Activated gamma-delta T cell treated with Interleukin-2 at 50 U/mL for 16 hours (primary cell): ENCODE measurements around the gene CEMIP2.

Experiments used
- DNase-seq: peaks from one replicate; pipeline ENCODE4 v3.0.0-alpha.2; 2020

Gene CEMIP2

GRCh38 chr9:71637375-71637774 lies 130.9 kb downstream of the CEMIP2 start:
- no peak for DNase-seq

DNA sequence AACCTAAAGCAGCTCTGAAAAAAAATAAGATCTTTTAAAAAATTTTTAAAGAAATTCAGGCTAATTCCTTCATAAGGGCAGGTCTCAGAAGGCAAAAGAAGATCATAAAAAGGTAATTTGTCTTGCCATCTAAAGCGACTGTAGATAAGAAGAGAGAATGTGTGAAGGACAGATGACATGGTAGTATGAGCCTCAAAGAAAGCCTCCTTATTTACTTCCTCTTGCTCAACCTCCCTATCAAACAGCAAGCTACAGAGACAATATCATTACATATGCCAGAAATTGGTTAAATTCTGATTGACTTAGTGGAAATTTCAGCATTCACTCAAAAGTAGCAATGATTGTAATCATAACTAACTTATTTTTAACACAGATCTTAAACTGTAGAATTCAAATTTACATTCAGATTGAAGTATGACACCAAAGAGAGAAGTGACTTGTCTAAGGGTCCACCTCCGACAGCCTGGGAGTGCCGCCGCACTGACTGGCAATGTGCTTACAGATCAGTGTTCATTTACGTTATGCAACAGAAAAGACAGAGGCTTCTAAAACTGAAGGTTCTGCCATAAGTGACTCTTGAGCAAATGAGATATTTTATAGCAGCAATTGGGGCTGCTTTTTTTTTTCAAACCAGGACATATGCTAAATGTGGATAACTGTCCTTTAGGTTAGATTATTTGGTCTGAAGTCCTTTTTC lies 132.0 kb downstream of the CEMIP2 start:
- no peak for DNase-seq

- no peak for DNase-seq
These were observed 133.6 kb downstream of the CEMIP2 start for GRCh38 chr9:71634752-71635151.
